HG02840 (cell line): ENCODE data around the gene TSHZ3.

Experiments used
- ATAC-seq: cut with Tn5 transposase; IDR thresholded peaks from one replicate; pipeline ENCODE4 v1.9.1; 2021; ENCODE audit warnings: mild to moderate bottlenecking, moderate library complexity, moderate number of reproducible peaks; ENCODE audit not compliant: unreplicated experiment, low FRiP score

The TSHZ3 gene

DNA sequence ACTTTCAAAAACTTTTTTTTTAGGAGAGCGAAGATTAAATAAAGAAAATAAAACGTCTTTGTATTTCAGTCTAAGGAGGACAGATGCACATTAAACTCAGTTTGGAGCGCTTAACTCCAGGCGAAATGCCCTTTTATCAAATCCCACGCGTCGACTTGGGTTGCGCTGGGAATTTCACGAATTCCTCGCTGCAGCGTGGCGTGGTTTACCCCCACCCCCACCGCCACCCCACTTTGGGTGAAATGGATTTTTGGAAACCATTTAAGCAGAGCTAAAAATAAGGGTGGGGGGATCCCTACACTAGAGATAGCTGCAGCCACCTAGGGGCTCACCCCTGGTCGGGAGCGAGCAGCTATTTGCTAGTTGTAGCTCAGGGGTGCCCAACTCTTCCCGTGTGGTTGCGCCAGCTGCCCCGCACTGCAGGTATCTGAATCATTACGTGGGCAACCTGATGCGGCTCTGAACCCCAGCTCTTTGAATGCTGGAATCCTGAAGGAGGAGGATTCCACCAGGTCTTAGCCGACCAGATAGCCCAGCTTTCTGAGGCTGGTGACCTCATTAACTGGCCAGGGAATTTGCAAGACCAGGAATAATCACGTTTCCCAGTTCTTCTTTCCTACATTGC, 6.5 kb upstream of the TSHZ3 start:
- ATAC-seq: no peak

DNA sequence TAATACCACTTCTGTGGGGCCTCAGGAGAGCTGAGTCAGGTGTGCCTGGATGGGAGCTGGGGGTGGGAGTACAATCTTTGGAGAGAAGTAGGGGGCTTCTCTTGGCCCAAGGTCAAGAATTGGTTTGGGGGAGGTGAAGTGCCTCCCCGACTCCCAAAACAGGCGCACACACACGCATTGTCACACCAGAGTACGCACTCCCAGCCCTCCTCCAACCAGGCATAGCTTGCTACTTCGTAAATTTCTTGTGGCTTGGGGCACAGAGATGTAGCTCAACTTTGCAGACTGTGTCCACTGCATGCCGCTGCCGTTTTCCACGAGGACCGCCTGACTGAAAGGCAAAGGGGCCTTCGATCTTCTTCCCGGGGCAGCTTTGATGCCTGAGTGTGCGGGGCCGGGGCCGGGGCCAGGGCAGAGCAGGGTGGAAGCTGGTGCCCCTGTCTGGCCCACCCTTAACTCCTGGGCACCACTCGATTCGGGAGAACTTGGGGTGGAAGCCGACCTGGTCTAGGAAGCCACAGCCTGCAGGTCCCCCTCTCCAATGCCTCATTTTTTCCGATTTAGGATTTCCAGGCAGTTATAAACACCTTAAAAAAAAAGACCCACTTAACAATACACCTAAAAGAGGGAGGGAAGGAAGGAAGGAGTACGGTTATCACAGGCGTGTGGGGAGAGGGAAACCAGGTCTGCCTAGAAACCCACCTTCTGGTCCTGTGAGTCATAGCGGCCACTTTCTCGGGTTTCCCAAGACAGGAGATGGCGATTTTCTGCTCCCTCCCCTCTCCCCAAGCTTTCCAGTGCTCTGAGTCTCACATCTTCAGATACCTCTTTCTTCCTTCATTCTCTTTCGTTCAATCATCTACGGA, 5.8 kb upstream of the TSHZ3 start:
- no peak for ATAC-seq

DNA sequence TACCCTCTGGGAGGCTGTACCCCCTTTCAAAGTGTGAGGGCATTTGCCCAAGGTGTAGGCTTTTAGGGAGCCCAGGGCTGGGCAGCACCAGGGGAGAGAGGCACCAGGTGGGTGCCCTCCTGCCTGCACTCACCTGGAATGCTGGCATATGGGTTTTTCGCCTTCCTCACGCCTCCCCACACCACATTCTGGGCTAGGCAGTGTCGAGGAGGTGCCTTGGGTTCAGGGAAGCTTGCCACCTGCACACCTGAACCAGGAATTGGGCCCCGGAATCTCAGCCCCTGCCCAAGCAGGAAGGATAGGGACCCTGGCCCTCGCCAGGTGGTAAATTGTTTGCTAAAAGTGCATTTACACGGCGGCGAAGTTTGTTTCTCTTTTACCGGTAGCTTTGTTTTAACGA, 5.1 kb upstream of the TSHZ3 start:
- ATAC-seq: no peak

DNA sequence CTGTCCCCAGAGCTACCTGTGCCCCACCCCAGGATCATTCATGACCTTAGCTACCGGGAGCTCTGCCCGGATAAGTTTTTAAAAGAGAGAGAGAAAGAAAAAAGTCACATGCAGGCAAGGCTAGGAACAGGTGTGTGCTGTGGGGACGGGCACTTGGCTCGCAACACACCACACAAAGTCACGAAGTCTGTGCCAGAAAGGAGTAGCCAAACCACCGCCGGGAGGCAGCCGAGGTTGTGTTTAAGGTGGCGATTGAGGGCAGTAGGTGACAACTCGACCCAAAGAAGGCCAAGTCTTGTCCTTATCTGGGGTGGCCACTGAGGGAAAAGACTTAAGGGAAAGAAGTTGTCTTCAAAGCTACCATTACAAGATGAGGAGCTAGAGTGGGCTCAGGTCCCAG, 4.6 kb upstream of the TSHZ3 start:
- ATAC-seq: no peak

DNA sequence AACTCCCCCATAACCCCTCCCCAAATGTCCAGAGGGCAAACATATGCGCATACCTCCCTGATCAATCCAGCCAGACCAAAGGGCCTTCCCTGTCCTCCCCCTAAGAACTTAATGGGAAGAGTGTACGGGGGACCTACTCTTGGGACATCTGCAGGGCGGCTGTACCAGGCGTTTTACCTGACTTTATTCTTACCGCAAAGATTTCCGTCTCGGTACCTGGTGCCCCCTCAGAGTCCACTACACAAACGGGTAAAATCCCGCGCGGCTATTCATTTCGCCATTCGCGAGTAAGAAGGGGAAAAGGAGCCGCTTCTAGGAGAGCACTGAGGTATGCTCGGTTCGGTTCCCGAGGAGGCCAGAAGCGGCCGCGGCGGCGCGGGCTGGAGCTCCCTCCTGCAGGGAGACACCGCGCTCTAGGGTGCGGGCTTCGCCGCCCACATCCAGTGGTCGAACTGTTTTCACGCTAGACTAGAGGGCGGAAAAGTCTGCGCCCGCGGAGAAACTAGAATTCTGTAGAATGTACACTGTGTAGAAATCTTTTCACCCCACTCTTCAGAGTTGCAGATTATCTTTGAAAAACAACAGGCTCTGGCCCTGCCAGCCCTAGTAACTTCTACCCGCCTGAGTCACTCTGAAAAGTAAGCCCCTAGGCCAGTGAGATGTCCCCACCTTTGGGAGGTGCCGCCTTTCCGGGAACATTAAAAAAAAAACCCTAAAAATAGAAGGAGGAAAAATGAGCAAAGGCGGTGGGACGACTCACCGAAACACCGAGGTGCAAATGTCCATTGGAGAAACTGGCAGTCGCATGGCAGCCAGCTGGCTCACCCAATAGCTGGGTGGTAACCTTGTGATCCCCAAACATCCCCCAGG, 3.8 kb upstream of the TSHZ3 start:
- no peak for ATAC-seq

DNA sequence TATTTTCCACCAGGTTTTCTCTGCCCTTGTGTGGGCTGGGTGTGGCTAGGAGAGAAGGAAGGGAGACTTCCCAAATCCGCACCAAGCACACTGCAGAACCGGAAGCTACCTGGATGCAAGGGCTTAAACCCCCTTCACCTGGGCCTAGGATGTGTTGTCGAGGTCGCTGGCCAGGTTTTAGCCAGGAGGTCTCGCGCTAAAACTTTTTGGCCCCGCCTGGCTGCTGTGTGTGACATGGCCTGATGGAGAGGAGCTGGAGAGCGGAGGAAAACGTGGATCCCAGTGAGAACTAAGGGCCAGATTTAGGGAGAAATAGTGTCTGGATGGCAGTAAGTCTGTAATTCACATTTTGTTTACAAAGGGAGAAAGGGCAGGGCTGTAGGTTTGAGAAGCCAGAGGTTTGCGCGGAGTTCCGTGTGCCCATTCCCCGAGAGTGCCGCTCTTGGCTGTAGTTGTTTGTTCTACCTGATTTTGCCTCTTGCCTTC, 3.1 kb upstream of the TSHZ3 start:
- ATAC-seq: no peak

DNA sequence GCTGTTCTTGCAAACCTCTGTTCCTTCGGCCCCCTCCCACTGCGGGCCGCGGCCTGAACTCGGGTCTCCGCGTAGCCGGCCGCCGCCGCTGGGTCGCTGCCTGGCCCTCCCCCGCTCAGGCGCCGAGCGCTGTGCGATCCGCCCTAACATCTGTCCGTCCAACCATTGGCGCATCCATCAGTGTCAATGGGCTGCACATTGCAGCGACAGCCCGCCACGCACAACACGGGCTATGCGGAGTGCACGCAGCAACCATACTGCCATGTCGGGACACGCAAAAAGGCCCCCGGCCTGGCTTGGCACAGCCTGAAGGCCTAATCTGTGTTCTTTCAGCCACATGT, 2.6 kb upstream of the TSHZ3 start:
- ATAC-seq: no peak

DNA sequence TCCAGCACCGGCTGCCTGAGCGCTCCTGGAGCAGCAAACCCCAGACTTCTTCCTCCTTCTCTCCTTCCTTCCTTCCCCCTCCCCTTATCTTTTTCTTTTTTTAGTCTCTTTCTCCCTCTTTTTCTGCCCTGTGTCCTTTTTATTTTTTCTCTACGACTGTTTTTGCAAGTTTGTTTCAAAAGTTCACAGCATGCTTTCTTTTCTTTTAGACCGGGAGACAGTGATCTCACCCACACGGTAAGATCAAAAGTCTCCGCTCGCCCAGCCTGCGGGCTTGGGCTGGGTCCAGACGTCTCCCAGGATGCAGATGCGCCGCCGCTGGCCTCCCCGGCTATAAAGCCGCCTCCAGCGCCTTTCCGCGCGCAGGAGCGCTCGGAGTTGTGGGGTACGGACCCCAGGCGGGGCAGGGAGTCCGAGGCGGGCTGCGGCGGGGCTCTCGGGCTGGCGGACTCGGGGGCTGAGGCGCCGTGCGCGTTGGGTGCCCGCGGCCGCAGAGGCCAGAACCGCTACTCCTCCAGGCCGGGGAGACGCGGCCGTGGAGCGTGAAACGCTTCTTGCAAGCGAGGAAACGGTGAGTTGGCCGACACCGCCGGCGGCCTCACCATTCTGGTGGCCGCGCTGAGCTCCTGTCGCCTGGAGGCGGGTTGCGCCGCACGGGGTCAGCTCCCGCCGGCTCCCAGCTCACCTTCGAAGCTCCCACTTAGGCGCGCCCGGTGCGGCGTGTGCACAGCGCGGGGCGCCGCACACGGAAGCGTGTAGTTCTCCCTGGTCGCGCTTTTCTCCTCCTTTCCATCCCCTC, 2.0 kb upstream of the TSHZ3 start:
- ATAC-seq: no peak

DNA sequence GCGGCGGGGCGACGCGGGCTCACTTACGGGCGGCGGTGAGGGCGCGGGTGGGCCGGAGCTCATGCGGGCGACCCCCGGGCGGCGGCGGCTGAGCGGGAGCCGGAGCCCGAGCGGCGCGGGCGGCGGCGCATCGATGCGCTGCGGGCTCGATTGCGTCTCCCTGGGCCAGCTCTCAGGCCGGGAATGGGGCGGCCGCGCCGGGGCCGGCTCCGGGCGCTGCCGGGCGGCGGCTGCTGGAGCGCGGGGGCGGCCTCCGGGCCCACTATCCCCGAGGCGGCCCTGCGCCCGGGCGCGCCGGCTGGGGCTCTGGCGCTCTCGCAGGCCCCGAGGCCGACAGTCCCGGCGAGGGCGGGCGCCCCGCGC, 1.4 kb upstream of the TSHZ3 start:
- no peak for ATAC-seq

DNA sequence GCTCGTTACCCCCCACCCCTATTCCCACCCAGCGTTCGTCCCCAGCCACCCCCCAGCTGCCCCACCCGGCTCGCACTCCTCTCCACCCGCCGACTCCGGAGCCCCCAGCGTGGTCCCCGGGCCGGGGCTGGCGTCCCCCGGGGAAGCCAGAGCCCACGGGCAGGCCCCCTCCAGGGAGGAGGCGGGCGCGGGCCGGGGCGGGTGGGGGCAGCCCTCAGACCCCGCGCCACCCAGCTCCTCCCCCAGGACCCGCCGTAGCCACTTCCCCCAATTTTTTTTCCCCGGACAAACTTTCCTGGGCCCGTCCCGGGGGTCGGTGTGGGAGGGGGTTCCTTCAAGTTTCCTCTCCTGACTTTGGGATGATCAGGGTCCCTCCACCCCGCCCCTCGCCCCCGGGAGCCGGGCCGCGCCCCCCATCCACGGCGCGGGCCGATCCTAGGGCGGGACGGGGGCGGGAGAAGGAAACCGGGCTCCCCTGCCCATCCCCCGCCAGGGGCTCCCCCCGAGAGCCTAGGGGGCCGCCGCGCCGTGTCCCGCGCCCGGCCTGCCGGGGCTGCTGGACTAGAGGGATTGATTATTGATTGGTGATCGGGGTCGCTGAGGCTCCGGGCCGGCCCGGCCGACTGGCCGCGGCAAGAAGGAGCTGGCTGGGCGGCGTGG, 927 bp upstream of the TSHZ3 start:
- ATAC-seq: no peak

DNA sequence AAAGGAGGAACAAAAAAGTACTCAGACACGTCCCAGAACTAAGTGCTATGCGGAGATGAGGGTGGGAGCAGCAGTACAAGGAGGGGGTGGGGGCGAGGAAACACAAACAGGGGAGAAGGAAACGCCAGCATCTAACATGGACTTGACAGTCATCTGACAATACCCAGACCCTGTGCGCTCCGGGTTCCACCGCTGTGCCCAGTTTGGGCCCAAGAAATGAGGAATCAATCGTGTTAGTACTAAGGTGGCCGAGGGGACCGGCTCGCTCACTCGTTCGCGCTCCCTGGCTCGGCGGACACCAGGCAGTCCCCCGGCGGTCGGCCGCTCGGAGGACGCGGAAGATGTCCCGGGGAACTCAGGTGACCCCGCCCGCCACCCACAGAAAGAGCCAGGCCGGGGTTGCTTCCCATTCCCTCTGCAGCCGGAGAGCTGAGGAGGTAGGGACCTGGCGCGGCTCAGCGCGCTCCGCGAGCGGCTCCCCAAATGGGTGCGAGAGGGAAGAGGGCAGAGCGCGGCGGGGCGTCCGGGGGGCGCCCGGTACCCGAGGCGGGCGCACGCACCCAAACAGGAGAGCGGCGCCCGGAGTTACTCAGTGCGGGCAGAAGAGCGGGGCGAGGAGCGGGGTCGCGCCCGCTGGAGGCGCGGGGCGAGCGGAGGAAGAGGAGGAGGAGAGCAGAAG, 616 bp downstream of the TSHZ3 start:
- ATAC-seq: no peak

DNA sequence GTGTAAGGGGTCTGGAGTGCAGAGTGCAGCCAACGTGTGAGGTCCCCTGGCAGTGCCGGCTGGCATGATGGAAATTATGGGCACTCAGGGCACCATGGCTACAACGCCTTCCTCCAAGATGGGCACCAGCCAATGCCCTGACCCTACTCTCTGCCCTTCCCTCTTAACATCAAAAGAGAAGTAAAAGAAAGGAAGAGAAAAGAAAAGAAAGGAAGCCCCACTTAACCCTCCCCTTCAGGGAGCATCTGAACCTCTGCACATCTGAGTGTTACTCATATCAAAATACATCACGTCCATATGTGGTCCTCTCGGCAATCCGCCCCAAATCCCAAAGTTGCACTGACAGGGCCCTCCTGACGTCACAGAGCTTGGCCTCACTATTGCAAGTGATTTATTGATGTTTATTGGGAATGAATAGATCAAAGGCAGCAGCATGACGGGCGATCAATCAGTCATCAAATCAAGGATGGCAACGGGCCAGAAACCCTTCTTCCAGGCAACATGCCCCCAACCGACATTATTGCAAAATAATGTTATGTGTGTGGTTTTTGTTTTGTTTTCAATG, 1.3 kb downstream of the TSHZ3 start:
- ATAC-seq: no peak

DNA sequence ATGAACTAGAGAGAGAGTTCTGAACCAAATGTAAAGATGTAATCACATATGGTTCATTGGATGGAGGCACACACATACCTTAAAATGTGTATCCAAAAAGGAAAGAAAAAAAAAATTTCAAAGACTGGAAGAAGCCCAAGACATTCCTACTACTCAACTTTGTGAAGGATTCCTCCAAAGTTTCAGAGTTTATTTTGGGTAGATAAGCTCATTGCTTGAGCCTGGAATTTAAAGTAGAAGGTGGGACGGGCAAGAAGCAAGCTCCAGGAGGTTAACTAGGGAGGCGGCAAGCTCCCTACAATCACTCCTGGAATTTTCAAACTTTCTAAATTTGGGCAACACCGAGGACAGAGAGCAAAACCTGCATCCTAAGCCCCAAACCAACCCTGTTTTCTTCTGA, 1.9 kb downstream of the TSHZ3 start:
- no peak for ATAC-seq

DNA sequence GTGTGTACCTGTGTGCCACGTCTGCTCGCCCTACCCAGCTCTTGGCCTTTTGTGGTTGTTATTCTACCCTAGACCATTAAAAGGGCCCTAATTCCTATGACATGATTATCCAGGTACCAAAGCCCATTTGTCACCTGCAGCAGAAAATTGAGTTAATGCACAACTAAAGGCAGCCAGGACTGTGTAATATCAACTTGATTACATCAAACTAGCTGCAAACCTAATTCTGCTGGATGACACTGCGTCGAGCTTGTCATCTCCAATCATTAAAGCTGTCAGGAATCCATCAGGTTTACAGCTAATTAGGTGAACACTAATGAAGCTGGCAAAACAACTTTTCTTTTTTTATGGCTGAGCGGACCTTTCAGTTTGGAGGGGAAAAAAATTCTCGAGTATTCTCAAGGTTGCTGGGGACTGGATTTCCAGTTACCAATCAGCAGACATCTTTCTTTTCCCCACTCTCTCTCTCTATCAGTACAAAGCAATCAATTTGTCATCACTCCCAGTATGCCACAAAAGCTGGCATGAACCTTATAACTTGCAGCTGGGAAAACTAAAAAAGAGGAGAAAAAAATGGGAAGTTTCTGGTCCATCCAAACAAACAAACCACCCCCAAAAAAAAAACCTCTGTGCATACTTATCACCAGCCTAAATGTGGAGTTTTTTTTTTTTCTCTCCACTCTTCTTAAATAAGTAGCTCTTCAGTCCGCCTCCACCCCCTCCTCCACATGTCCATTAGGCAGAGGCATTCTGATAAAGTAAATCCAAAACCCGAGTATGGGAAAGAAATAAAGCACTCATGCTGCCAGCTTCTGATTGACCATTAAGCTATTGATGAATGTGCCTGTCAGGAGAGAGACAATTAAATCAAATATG, 2.8 kb downstream of the TSHZ3 start:
- no peak for ATAC-seq

DNA sequence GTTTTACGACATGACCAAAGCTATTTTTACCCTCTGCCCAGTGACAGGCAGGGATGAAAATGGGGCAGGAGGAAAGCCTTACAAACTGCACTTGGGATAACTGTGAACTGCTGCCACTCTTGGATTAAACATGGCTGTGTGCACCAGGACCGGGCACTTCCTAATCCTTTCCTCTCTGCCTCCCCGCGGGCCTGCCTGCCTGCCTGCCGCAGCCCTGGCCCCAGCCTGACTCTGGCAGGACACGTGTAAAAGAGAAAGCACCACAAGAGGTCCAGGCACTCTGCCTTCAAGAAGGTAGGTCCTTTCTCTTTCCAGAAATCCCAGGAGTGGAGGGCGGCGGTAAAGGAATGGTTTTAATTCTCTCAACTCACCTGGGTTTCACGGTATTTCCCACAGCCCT, 4.8 kb downstream of the TSHZ3 start:
- no peak for ATAC-seq

DNA sequence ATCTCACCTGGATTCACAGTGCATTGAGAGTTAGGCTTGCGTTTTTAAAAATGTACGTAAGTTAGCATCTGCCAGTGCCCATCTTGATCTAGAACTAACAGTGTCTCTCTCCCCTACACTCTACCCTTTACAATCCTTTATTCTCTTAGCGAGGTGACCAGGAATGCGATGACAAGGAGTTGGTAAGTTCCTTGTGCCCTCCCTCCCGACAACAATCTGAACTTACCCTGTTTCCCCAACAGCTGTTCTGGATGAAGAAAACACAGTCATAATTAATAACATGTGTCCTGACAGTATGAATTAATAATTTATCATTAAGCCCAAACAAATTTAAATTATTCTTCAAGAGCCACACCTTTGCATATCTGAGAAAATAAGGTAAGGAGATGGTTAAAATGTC, 6.3 kb downstream of the TSHZ3 start:
- ATAC-seq: no peak

DNA sequence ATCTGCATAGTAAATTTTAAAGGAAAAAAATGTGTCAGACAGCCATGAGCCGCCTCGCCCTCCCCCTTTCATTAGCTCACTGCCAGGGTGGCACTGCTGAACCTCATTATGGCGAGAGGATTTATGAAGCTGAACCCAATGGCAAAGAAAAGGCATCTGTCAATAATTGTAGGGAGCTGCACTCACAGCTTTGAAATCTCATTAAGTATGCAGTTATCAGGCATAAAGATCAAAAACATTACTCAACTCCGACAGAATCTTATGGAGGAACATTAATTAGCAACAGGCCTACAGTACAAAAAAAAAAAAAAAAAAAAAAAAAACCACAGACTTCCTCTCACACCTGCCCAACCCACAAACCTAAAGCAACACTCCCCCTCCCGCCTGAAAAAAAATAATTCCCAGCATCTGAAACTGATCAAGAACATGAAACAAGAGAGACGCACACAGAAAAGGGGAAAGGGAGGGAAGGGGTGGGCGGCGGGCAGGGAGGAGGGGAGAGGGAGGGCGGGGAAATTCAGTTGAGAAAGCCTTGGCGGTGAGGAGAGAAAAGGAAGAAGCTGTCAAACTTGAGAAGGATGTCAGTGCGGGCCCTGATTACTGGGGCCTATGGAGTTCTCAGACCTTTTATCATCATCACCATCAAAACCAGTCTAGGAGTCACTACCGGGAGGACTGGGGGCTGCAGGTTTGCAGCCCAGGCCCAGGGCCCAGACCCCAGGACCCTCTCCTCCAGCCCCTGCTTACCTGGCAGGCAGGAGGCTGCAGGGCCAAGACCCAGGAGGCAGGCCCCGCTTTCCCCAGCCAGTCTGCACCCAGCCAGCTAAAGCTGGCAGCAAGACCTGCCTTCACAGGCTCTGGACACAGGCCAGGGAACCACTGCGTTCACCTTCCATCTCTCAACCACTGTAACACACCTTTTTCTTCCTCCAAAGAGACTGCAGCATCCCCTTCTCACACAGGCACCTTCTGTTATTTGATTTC, 8.9 kb downstream of the TSHZ3 start:
- ATAC-seq: no peak
